Subcutaneous adipose tissue (tissue), 4 donors: ENCODE results near the gene WDR88. TPM values are rescaled to one million over a fixed set of nuclear protein-coding genes. Genes with fewer than 3 reads are reported as not detected.

Source experiments
- total RNA-seq, 4 donors: library from RNA; depleted of rRNA; stranded (reverse); fragments of >200 nt; gene quantifications; one replicate each; pipeline ENCODE4 v1.1.0, GENCODE V29; 2016
- TF ChIP-seq, protein P1 (sequence below): fragments of 450-650 bp; IDR thresholded peaks from one replicate; pipeline ENCODE4 v1.5.1; 2016; ENCODE audit warnings: low read depth, mild to moderate bottlenecking, control low read depth, antibody characterized with exemption, moderate library complexity

The WDR88 gene
- total RNA-seq, 4 donors from 2014 or later: not detected

- TF ChIP-seq, protein P1, sequence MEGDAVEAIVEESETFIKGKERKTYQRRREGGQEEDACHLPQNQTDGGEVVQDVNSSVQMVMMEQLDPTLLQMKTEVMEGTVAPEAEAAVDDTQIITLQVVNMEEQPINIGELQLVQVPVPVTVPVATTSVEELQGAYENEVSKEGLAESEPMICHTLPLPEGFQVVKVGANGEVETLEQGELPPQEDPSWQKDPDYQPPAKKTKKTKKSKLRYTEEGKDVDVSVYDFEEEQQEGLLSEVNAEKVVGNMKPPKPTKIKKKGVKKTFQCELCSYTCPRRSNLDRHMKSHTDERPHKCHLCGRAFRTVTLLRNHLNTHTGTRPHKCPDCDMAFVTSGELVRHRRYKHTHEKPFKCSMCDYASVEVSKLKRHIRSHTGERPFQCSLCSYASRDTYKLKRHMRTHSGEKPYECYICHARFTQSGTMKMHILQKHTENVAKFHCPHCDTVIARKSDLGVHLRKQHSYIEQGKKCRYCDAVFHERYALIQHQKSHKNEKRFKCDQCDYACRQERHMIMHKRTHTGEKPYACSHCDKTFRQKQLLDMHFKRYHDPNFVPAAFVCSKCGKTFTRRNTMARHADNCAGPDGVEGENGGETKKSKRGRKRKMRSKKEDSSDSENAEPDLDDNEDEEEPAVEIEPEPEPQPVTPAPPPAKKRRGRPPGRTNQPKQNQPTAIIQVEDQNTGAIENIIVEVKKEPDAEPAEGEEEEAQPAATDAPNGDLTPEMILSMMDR: no peak
These were observed 20.3 kb upstream of the WDR88 start for GRCh38 chr19:33111587-33111986.

- TF ChIP-seq, protein P1: no peak
These were observed 17.6 kb upstream of the WDR88 start for GRCh38 chr19:33114312-33114711.

GRCh38 chr19:33117501-33117900 lies 14.4 kb upstream of the WDR88 start:
- TF ChIP-seq, protein P1: no peak

GRCh38 chr19:33118643-33119042 lies 13.3 kb upstream of the WDR88 start:
- TF ChIP-seq, protein P1: no peak

DNA sequence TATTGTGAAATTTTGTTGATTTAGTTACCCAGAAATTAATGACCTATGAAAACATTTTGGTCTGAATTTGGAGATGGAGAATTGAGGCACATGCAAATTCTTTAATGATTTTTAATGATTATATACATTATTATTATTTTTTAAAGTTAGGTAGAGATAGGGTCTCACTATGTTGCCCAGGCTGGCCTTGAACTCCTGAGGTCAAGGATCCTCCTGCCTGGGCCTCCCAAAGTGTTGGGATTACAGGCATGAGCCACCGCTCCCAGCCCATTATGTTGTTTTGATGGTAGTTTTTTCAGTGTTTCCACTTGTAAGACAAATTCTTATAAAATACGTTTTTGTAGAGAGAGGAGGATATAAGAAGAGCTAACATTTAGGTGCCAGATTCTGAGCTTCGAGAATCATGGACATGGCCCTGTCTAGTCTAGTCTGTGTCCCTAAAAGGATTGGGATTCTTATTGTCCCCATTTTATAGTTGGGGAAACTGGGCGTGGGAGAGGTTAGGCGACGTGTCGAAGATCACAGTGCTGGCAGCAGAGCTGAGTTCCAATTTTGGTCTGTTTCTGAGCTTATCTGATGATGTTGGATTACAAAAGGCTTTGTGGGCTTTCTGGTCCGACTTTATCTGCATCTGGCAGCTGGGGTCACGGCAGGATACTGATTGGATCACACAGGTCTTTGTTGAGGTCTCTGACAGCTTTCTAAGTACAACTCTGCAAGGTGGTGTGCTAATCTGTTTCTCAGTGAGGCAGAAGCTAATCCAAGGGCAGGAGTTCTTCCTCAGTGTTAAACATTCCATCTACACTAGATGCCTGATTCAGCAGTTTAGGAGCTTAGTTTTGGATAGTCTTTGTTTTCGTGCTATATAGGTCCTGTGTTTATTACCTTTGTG lies 7.5 kb upstream of the WDR88 start:
- TF ChIP-seq, protein P1: no peak

DNA sequence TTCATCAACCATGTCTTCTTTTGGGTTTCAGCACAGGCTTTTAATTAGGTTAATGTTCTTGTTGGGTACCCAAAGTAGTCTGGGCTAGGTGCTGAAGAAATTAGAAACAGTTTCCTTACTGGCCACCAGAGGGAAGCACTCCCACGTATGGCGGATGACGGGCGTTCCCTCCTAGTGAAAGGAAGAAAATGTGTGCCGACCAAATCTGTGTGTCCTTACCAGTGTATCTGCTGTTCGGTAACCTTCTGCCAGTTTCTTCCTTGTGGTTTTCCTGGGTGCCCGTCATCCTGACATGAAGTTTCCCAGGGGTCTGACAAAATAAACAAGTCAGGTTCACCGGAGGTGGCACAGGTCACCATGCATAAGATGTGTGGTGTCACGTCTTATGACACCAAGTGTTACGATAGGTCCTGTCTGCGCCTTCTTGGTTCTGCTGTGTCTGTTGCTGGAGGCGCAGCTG lies 6.0 kb upstream of the WDR88 start:
- TF ChIP-seq, protein P1: no peak

- TF ChIP-seq, protein P1: no peak
These were observed 2.0 kb upstream of the WDR88 start for GRCh38 chr19:33129901-33130300.
